Lower lobe of right lung (tissue), 2 donors: Measurements from ENCODE around the gene NOXO1. TPM values are rescaled to one million over a fixed set of nuclear protein-coding genes. Genes with fewer than 3 reads are reported as not detected.

Experiments used
- ATAC-seq, 2 donors: fragments of 200-7000 bp; cut with Tn5 transposase; one replicate each; pipeline ENCODE4 v1.9.1; 2020 to 2022; ENCODE audit warnings: mild to moderate bottlenecking in 2 of 2, moderate library complexity in 2 of 2
- DNase-seq: peaks from one replicate; pipeline ENCODE4 v3.0.0-alpha.2; 2020
- H3K27ac ChIP-seq: fragments of 200-600 bp; one replicate; pipeline ENCODE4 v1.8.0; 2022
- H3K27me3 ChIP-seq: fragments of 200-600 bp; one replicate; pipeline ENCODE4 v1.8.0; 2022; ENCODE audit warnings: low read depth
- H3K36me3 ChIP-seq: fragments of 200-600 bp; one replicate; pipeline ENCODE4 v1.8.0; 2022; ENCODE audit warnings: mild to moderate bottlenecking
- H3K4me1 ChIP-seq: fragments of 200-600 bp; one replicate; pipeline ENCODE4 v1.8.0; 2022
- H3K4me3 ChIP-seq: fragments of 200-600 bp; one replicate; pipeline ENCODE4 v1.8.0; 2022; ENCODE audit warnings: mild to moderate bottlenecking
- H3K9me3 ChIP-seq: fragments of 200-600 bp; one replicate; pipeline ENCODE4 v1.8.0; 2022
- intact Hi-C: fragments of 100-400 bp; cut with DNase I; formaldehyde crosslinking; loops from one replicate; pipeline ENCODE4 v1.11.0; 2022
- total RNA-seq: library from RNA; stranded (reverse); fragmentation: NEBNext Ultra II Directional; extraction: Animal tissue kit (Norgen Biotek cat#: 25700); gene quantifications from one replicate; pipeline ENCODE4 v1.2.1, GENCODE V29; 2021
- TF ChIP-seq, protein P1 (sequence below): fragments of 200-600 bp; IDR thresholded peaks from one replicate; pipeline ENCODE4 v1.8.0; 2022; ENCODE audit warnings: antibody characterized with exemption, mild to moderate bottlenecking
- donor health status: DM: no; HTN: yes; CAD: no; lungs with severe emphysema.

NOXO1 gene
- total RNA-seq, 1 donor from 2014 or later = 1.7 TPM

GRCh38 chr16:1985466-1986150, 4.3 kb upstream of the NOXO1 start:
- DNase-seq (no peak), ATAC-seq (no peak)
- H3K4me1 ChIP-seq = peaks cover 26% of the 10 kb centered on the region
- H3K27ac ChIP-seq = no peak overlapping the region
- no peaks in the 10 kb centered on the region for H3K9me3 ChIP-seq
- TF ChIP-seq, protein P1, sequence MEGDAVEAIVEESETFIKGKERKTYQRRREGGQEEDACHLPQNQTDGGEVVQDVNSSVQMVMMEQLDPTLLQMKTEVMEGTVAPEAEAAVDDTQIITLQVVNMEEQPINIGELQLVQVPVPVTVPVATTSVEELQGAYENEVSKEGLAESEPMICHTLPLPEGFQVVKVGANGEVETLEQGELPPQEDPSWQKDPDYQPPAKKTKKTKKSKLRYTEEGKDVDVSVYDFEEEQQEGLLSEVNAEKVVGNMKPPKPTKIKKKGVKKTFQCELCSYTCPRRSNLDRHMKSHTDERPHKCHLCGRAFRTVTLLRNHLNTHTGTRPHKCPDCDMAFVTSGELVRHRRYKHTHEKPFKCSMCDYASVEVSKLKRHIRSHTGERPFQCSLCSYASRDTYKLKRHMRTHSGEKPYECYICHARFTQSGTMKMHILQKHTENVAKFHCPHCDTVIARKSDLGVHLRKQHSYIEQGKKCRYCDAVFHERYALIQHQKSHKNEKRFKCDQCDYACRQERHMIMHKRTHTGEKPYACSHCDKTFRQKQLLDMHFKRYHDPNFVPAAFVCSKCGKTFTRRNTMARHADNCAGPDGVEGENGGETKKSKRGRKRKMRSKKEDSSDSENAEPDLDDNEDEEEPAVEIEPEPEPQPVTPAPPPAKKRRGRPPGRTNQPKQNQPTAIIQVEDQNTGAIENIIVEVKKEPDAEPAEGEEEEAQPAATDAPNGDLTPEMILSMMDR = no peak
- H3K36me3 ChIP-seq = peaks cover 23% of the 10 kb centered on the region
- H3K4me3 ChIP-seq = peak overlapping the region; percentile 91
- intact Hi-C loops = no loop called here
- peaks cover 30% of the 10 kb centered on the region for H3K27me3 ChIP-seq

DNA sequence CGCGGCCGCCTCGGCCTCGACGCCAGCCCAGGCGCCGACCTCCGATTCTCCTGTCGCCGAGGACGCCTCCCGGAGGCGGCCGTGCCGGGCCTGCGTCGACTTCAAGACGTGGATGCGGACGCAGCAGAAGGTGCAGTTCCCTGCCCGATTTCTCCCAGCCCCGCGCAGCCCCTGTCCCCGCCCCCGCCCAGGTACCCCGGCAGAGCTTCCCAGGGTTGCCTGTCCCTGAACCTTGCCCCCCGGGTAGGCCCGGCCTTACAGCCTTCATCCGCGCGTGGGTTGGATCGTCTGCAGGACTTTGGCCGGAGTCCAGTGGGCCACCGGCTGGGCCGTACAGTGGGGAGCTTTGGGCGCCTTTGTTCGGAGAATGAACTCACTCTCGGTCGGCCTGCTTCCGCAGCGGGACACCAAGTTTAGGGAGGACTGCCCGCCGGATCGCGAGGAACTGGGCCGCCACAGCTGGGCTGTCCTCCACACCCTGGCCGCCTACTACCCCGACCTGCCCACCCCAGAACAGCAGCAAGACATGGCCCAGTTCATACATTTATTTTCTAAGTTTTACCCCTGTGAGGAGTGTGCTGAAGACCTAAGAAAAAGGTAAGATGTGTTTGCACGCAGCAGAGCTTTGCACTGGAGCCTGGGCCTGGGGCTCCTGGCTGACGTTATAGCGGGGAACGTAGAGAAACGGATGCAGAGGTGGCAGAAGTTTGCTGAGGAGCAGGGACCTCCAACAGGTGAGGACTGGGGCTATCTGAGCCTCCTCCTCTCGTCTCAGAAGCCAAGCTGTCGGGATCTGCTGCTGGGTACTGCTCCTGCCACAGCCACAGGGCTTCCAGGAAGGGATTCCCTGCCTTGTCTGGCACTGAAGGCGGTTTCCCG, 3.3 kb upstream of the NOXO1 start:
- H3K4me3 ChIP-seq = peak overlapping the region; percentile 91
- H3K9me3 ChIP-seq = no peaks in the 10 kb centered on the region
- intact Hi-C loops = no loop called here
- TF ChIP-seq, protein P1 = no peak
- DNase-seq = no peak
- peaks cover 34% of the 10 kb centered on the region for H3K27me3 ChIP-seq
- H3K27ac ChIP-seq = peak overlapping the region; percentile 82
- H3K4me1 ChIP-seq = peaks cover 27% of the 10 kb centered on the region
- peak in 1 of 2 donors; percentile 4 for ATAC-seq
- H3K36me3 ChIP-seq = peaks cover 23% of the 10 kb centered on the region

- H3K36me3 ChIP-seq = peaks cover 23% of the 10 kb centered on the region
- H3K27ac ChIP-seq = peak within 1 kb of the TSS; percentile 82
- peaks cover 27% of the 10 kb centered on the region for H3K4me1 ChIP-seq
- intact Hi-C loops = no loop called here
- H3K9me3 ChIP-seq = no peaks in the 10 kb centered on the region
- H3K27me3 ChIP-seq = peaks cover 34% of the 10 kb centered on the region
- peak within 1 kb of the TSS; percentile 91 for H3K4me3 ChIP-seq
- TF ChIP-seq, protein P1 = peak; percentile 58
- peak; percentile 93 for DNase-seq
- ATAC-seq = peak; percentile 91 to 94
Measured at GRCh38 chr16:1983544-1984346, 2.5 kb upstream of the NOXO1 start, which contains the start of gene GFER. GFER (plus strand) TSS chr16:1984193; CDS start chr16:1984219, 26 bp downstream.

GRCh38 chr16:1982991-1983543, 1.8 kb upstream of the NOXO1 start:
- peaks cover 30% of the 10 kb centered on the region for H3K4me1 ChIP-seq
- H3K9me3 ChIP-seq = no peaks in the 10 kb centered on the region
- H3K36me3 ChIP-seq = peaks cover 26% of the 10 kb centered on the region
- peak overlapping the region; percentile 82 for H3K27ac ChIP-seq
- intact Hi-C loops = no loop called here
- DNase-seq (no peak), ATAC-seq (no peak)
- peak overlapping the region; percentile 91 for H3K4me3 ChIP-seq
- peaks cover 33% of the 10 kb centered on the region for H3K27me3 ChIP-seq
- TF ChIP-seq, protein P1 = no peak

DNA sequence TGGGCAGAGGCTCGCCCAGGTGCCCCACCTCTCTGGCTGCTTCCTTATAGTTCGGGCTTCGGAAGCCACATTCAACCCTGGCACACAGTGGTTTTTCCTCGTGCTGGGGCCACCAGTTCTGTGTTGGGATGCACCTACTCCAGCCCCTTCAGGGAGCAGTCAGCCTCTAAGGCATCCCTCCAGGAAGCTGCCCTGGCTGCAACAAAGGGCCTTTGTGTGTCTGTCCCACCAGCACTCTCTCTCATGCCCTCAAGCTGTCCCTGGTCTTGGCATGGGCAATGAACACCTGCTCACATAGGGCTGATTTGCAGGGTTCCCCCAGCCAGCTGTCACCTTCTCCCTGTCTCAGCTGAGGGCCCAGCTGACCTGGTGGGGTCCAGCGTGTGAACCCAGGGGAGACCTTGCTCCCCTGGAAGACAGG, 754 bp upstream of the NOXO1 start:
- Histone ChIP-seq H3K4me1 (peaks cover 30% of the 10 kb centered on the region), H3K4me3 (no peak overlapping the region), H3K27ac (no peak overlapping the region), H3K27me3 (peaks cover 33% of the 10 kb centered on the region), H3K9me3 (no peaks in the 10 kb centered on the region), H3K36me3 (peaks cover 33% of the 10 kb centered on the region)
- no peak for ATAC-seq
- intact Hi-C loops = no loop called here
- TF ChIP-seq, protein P1 = no peak
- DNase-seq = no peak
